Bronchus fibroblast of lung (primary cell): ENCODE results near the gene GTF3C5. TPM values are rescaled to one million over a fixed set of nuclear protein-coding genes. Genes with fewer than 3 reads are reported as not detected.

Experiments
- total RNA-seq: library from RNA; depleted of rRNA; stranded (reverse); fragments of >200 nt; gene quantifications from 2 replicates; pipeline ENCODE4 v1.2.3, GENCODE V29; 2015

The GTF3C5 gene
- 55.5 and 59.3 TPM in 2 replicates for total RNA-seq

GRCh38 chr9:133030317-133031129, at the start of gene GTF3C5:
GTF3C5 (plus strand) TSS chr9:133030997; CDS start chr9:133031012, 15 bp downstream.

GRCh38 chr9:133061764-133062145, 31.0 kb downstream of the GTF3C5 start, which contains the start of gene CEL:
CEL (plus strand) TSS chr9:133061981; CDS start chr9:133062003, 22 bp downstream.

Other genes with a start within 250 kb of the GTF3C5 start
- gene AK8, start 152.7 kb upstream of the GTF3C5 start, total RNA-seq, result 0.34 and 0.59 TPM in 2 replicates
- 3.3 and 3.7 TPM in 2 replicates for gene SPACA9, start 152.1 kb upstream of the GTF3C5 start, total RNA-seq
- 17.4 and 20.3 TPM in 2 replicates for gene TSC1, start 86.4 kb upstream of the GTF3C5 start, total RNA-seq
- under 0.01 TPM in 1 of 2 replicates, not detected in the other for gene GFI1B, start 52.3 kb upstream of the GTF3C5 start, total RNA-seq
- gene CEL, start 31.0 kb downstream of the GTF3C5 start, total RNA-seq, result 0.17 and 0.30 TPM in 2 replicates
- gene RALGDS, start 90.2 kb downstream of the GTF3C5 start, total RNA-seq, result 17.2 and 19.5 TPM in 2 replicates
- gene GBGT1, start 132.9 kb downstream of the GTF3C5 start, total RNA-seq, result 2.4 and 3.2 TPM in 2 replicates
- not detected in 2 replicates for gene OBP2B, start 178.3 kb downstream of the GTF3C5 start, total RNA-seq
- gene ABO, start 244.2 kb downstream of the GTF3C5 start, total RNA-seq, result not detected in 2 replicates